ENCODE results near the gene NBL1.

Gene NBL1

DNA sequence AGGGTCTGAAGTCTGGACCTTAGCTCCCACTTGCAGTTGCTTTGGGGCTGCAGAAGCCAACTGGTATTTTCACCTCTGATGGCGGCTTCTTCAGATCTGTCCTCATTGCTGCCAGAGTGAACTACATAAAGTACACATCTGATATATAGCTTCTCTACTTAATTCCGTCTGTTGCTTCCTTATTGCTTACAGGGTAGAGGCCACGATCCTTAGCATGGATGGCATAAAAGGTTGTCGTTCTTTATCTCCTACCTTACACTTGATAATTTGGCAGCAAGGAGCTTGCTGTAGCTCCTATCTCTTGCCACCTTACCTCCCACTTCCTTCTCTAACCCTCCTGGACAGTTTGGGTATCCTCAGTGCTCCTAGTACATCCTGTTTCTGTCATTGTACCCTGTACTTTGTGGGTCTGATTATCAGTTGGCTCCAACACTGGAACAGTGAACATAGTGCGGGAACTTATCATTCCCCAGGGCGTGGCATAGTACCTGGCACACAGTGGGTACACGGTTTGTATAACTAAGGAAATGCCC, 30.9 kb upstream of the NBL1 start:
- no peak for ATAC-seq (replicated peaks)
- peak overlapping the region; percentile 19 to 69 for H3K27ac Mint-ChIP-seq

DNA sequence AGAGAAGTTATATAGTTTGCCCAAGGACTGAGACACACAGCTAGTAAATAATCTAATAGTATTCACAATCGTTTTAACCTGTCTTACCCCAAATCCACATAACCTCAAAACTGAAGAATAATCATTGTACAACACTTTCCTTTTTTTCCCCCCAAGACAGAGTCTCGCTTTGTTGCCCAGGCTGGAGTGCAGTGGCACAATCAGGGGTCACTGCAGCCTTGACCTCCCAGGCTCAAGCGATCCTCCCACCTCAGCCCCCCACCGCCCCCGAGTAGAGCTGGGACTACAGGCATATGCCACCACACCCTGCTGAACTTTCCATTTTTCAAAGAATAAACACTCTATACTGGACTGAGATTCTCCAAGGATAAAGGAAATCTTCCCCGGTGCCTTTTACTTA, 28.7 kb upstream of the NBL1 start:
- Mint-ChIP-seq H3K4me3 (no peak overlapping the region), H3K4me1 (ENCODE audit: low read depth in 2 of 2) (peaks cover 8 to 29% of the 10 kb centered on the region in 2 donors), H3K27ac (peak overlapping the region in 1 of 2 donors; percentile 17), H3K27me3 (no peaks in the 10 kb centered on the region), H3K36me3 (ENCODE audit: insufficient read depth) (peaks cover 15% of the 10 kb centered on the region), H3K9me3 (no peaks in the 10 kb centered on the region)
- ATAC-seq (replicated peaks), result no peak
- DNase-seq, result no peak

More for the DNA sequence above, 30.9 kb upstream of the NBL1 start:
- Mint-ChIP-seq H3K4me1 (ENCODE audit: low read depth in 2 of 2) (peaks cover 13 to 18% of the 10 kb centered on the region in 2 donors), H3K36me3 (ENCODE audit: insufficient read depth) (peaks cover 18% of the 10 kb centered on the region), H3K4me3 (no peak overlapping the region), H3K27me3 (no peaks in the 10 kb centered on the region), H3K9me3 (no peaks in the 10 kb centered on the region)
- DNase-seq, result no peak

DNA sequence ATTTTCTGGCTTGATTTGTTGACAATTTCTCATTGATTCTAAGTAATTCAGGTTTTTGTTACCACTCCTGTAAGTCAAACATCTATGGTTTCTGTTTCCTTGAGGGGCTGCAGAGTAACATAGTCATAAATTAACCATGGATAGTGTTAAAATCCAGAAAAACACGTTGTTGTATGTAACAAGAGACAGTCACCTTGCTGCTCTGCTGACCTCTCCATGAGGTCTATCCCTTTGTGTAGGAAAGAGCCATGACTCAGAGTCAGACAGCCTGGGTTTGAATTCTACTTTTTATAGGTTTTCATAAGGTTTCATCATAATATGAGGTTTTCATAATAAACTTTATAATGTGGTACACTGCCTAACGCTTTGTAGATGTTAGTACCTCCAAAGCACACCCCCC, 27.6 kb upstream of the NBL1 start:
- ATAC-seq (replicated peaks) (no peak), DNase-seq (no peak)
- Mint-ChIP-seq H3K4me1 (ENCODE audit: low read depth in 2 of 2) (peaks cover 9 to 30% of the 10 kb centered on the region in 2 donors), H3K36me3 (ENCODE audit: insufficient read depth) (peaks cover 15% of the 10 kb centered on the region), H3K27me3 (no peaks in the 10 kb centered on the region), H3K27ac (no peak overlapping the region), H3K9me3 (no peaks in the 10 kb centered on the region), H3K4me3 (no peak overlapping the region)

DNA sequence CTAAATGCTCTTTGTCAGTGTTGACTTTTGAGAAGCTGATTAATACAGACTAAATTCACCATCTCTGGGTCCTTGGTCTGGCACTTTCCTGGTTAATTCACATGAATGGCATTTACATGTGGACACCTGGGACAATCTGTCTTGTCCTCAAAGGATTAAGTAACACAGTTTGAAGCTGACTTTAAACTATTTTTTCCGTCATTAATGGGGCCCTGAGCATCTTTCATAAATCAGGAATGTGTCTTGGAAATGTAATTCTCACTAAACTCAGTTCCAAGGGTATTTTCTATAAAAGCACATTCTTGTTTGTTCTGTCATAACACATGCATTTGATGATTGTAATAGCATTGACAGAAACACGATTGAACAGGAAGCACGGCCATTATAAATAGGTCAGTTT, 26.7 kb upstream of the NBL1 start:
- DNase-seq, result no peak
- Mint-ChIP-seq H3K27me3 (no peaks in the 10 kb centered on the region), H3K4me3 (no peak overlapping the region), H3K4me1 (ENCODE audit: low read depth in 2 of 2) (peaks cover 11 to 32% of the 10 kb centered on the region in 2 donors), H3K27ac (no peak overlapping the region), H3K9me3 (no peaks in the 10 kb centered on the region), H3K36me3 (ENCODE audit: insufficient read depth) (peaks cover 15% of the 10 kb centered on the region)
- no peak for ATAC-seq (replicated peaks)

DNA sequence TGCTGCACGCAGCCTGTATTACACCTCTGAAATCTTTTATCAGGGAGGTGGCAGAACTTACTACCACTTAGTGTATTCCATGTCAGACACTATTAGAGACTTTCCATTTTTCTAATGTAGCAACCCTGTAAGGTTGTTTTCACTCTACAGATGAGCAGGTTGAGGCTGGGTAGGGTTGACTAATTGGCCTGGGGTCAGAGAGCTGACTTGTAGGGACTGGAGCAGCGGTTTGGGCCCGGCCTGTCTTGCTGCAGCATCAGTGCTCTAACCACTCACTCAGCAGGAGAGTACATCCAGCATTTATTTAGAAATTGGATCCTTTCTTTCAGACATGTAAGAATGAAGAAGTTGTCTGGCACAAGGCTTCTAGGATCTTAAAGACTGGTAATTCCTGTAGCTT, 25.7 kb upstream of the NBL1 start:
- peaks cover 15% of the 10 kb centered on the region for H3K36me3 Mint-ChIP-seq (ENCODE audit: insufficient read depth)
- no peak overlapping the region for H3K4me3 Mint-ChIP-seq
- ATAC-seq (replicated peaks), result no peak
- no peaks in the 10 kb centered on the region for H3K27me3 Mint-ChIP-seq
- H3K9me3 Mint-ChIP-seq, result no peaks in the 10 kb centered on the region
- H3K4me1 Mint-ChIP-seq (ENCODE audit: low read depth in 2 of 2), result peaks cover 4 to 24% of the 10 kb centered on the region in 2 donors
- no peak overlapping the region for H3K27ac Mint-ChIP-seq
- no peak for DNase-seq

DNA sequence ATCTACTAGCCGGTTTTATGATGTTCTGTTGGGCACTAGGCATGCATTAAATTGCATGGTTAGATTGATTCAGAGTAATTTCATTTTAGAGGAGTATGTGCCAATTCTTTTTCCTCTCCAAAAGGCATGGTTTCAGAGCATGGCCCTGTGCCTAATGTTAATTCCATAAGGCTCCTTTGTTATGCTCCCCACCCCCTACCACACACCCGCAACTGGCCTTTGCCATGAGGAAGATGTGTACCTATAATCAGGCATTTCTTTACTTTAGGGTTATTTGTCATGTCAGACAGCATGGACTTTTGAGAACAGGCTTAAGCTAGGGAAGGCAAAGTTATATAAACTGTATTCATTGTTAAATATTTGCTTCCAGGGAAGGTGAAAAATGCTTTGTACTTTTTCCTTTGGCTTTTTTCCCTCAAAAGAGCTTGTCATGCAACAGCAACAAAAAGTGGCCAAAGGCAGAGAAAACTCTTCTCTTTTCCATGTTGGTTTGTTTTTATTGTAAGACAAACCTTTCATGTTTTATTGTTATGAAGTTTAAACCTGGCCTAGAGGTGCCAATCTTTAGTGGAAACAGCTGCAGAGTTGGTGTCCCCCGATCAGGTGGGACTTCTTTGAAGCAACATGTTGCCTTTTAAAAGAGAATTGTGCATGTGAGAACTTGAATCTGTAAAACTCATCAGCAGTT, 24.3 kb upstream of the NBL1 start:
- no peak for DNase-seq
- no peaks in the 10 kb centered on the region for H3K9me3 Mint-ChIP-seq
- no peaks in the 10 kb centered on the region for H3K27me3 Mint-ChIP-seq
- peaks cover 5 to 22% of the 10 kb centered on the region in 2 donors for H3K4me1 Mint-ChIP-seq (ENCODE audit: low read depth in 2 of 2)
- no peak overlapping the region for H3K4me3 Mint-ChIP-seq
- H3K27ac Mint-ChIP-seq, result peak overlapping the region in 1 of 2 donors; percentile 58
- peaks cover 17% of the 10 kb centered on the region for H3K36me3 Mint-ChIP-seq (ENCODE audit: insufficient read depth)
- no peak for ATAC-seq (replicated peaks)

DNA sequence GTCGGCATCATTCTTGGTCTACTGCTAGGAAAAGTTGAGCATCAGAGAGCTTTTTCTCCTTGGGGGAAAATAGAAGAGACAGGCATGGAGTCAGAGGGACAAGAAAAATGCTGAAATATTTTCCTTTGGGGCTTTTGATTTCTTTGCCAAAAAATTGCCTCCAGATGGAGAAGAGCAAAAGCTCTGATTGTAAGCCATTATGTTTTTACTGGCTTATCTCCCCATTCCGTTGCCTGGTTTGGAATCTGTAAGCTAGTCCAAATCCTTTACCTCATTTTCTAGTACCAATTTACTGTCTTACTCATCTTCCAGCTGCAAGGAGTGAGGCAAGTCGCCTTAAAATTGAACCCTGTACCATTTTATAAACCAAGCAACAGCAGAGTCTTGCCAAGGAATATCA, 23.3 kb upstream of the NBL1 start:
- no peak for DNase-seq
- H3K36me3 Mint-ChIP-seq (ENCODE audit: insufficient read depth), result peaks cover 11% of the 10 kb centered on the region
- no peak for ATAC-seq (replicated peaks)
- peaks cover 5 to 18% of the 10 kb centered on the region in 2 donors for H3K4me1 Mint-ChIP-seq (ENCODE audit: low read depth in 2 of 2)
- no peaks in the 10 kb centered on the region for H3K9me3 Mint-ChIP-seq
- no peaks in the 10 kb centered on the region for H3K27me3 Mint-ChIP-seq
- no peak overlapping the region for H3K27ac Mint-ChIP-seq
- no peak overlapping the region for H3K4me3 Mint-ChIP-seq

DNA sequence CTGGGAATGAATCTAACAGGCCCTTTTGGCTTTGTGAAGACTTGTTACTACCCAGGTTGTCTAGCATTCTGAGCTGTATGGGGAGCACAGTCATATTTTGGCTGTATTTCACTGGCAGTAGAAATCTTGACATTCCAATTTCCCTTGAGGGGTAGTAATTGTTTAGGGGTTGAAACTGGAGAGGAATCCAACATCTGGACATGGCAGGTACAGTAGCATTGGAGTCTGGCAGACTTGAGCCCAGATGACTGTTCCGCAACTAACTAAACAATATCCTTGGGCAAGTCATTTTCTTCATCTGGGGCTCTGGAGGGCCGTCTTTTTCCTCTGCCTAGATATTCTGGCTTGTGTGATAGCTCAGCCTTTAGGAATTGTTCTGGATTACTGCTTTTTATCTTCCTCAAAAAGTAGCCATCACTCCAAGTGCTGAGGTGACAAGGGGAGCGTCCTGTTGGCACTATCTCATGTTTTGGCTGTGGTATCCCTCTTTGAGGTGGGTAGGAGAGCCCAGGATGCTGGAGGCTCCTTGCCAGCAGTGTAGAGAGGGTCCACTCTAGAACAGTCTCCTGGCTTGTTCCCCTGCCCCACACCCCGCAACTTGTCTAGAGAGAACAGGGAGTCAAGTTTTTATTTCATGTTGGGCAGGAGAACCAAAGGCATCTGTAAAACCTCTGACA, 22.7 kb upstream of the NBL1 start:
- no peak overlapping the region for H3K4me3 Mint-ChIP-seq
- no peaks in the 10 kb centered on the region for H3K9me3 Mint-ChIP-seq
- H3K27ac Mint-ChIP-seq, result peak overlapping the region in 1 of 2 donors; percentile 72
- peaks cover 11% of the 10 kb centered on the region for H3K36me3 Mint-ChIP-seq (ENCODE audit: insufficient read depth)
- no peak for DNase-seq
- H3K27me3 Mint-ChIP-seq, result no peaks in the 10 kb centered on the region
- peaks cover 5 to 18% of the 10 kb centered on the region in 2 donors for H3K4me1 Mint-ChIP-seq (ENCODE audit: low read depth in 2 of 2)
- no peak for ATAC-seq (replicated peaks)

DNA sequence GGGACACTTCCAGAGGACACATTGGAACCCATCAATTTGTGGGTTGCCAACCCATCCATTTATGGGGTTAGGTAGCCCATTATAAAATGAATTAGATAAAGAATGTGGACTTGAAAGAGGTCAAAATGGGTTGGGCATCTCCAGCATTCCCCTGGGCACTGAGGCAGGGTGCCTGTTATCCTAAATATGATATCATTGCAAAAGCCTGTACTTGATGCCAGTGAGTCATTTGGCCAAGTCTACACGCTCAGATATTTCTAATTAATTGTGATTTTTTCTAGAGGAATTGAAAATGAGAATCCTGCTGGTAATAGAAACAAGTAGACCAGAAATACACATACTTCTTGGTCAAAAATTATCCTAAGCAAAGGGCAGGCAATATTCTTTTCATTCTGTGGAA, 21.9 kb upstream of the NBL1 start:
- Mint-ChIP-seq H3K4me3 (no peak overlapping the region), H3K36me3 (ENCODE audit: insufficient read depth) (peaks cover 11% of the 10 kb centered on the region), H3K27ac (no peak overlapping the region)

DNA sequence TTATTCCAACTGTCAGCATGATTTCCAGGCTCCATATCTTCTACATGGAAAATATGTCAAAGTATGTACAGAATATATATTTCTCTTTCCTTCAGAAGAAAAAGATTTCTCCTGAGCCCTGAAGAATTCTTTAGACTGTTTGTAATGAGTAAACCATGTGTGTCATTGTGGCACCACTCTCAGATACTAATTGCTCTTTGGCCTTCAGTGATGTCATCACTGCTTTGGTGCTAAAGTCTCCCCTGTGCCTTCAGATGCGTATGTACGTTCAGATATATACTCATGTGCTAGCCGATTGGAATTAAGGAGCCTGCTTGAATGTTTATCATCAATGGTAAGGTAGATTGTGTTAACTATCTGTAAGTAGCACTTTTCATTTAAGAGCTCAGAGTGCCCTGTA, 20.6 kb upstream of the NBL1 start:
- H3K27me3 Mint-ChIP-seq, result no peaks in the 10 kb centered on the region
- H3K27ac Mint-ChIP-seq, result no peak overlapping the region
- peaks cover 3 to 11% of the 10 kb centered on the region in 2 donors for H3K4me1 Mint-ChIP-seq (ENCODE audit: low read depth in 2 of 2)
- peaks cover 18% of the 10 kb centered on the region for H3K36me3 Mint-ChIP-seq (ENCODE audit: insufficient read depth)
- ATAC-seq (replicated peaks), result no peak
- no peak overlapping the region for H3K4me3 Mint-ChIP-seq
- no peaks in the 10 kb centered on the region for H3K9me3 Mint-ChIP-seq
- DNase-seq, result no peak

More for the DNA sequence above, 21.9 kb upstream of the NBL1 start:
- ATAC-seq (replicated peaks) (no peak), DNase-seq (no peak)
- H3K27me3 Mint-ChIP-seq, result no peaks in the 10 kb centered on the region
- H3K4me1 Mint-ChIP-seq (ENCODE audit: low read depth in 2 of 2), result peaks cover 3 to 14% of the 10 kb centered on the region in 2 donors
- H3K9me3 Mint-ChIP-seq, result no peaks in the 10 kb centered on the region

DNA sequence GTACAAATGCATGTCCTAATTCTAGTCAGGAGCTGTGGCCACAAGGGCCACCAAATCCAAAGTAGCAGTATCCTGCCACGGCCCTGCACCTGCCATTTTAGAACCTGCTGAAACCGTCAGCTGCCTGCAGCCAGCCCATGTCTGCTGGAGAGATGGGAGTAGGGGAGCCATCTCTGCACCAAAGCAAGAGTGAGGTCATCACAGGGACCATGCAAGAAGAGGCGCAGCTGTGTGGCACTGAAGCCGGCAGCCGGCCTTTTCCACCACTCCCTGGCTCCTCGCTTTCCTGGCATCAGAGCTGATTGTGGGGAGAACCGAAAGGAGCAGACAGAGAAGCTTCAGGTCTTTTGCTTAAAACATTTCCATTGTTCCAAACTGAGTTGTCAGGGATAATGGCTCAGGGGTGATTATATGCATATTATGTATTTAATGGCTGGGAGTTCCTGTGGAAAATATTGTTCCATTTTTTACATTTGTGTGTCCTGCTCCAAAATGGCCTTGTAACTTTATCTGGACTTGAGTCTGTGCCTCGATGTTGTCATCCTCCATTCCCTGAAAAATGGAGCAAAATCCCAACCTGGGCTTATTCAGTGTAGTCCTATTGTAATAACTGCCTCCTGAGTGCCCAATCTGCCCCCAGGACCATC, 18.7 kb upstream of the NBL1 start:
- Mint-ChIP-seq H3K27me3 (no peaks in the 10 kb centered on the region), H3K27ac (no peak overlapping the region), H3K4me3 (no peak overlapping the region), H3K9me3 (no peaks in the 10 kb centered on the region), H3K4me1 (ENCODE audit: low read depth in 2 of 2) (peaks cover 3% of the 10 kb centered on the region in 2 donors), H3K36me3 (ENCODE audit: insufficient read depth) (peaks cover 21% of the 10 kb centered on the region)
- ATAC-seq (replicated peaks) (no peak), DNase-seq (no peak)

DNA sequence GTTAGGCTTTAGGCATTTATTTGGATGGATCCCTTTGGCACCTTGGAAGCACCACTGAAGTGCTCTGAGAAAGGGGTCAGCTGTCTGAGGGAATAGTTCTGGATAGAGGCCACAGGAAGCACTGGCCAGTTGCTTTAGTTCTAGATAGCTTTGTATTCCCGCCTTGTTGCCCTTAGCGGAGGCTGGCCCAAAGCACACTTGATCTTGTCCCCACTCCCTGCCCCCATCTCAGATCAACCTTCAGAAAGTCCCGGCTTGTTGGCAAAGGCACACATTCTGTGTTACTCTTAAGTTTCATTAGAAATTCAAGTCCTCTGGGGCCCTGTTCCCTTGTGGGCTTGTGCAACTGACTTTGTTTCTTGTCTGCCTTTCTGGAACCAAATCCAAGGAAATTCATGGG, 15.2 kb upstream of the NBL1 start:
- DNase-seq (no peak), ATAC-seq (replicated peaks) (no peak)
- H3K9me3 Mint-ChIP-seq, result no peaks in the 10 kb centered on the region
- peaks cover 17% of the 10 kb centered on the region for H3K36me3 Mint-ChIP-seq (ENCODE audit: insufficient read depth)
- peaks cover 0 to under 1% of the 10 kb centered on the region in 2 donors for H3K4me1 Mint-ChIP-seq (ENCODE audit: low read depth in 2 of 2)
- H3K27me3 Mint-ChIP-seq, result no peaks in the 10 kb centered on the region
- no peak overlapping the region for H3K27ac Mint-ChIP-seq
- no peak overlapping the region for H3K4me3 Mint-ChIP-seq

DNA sequence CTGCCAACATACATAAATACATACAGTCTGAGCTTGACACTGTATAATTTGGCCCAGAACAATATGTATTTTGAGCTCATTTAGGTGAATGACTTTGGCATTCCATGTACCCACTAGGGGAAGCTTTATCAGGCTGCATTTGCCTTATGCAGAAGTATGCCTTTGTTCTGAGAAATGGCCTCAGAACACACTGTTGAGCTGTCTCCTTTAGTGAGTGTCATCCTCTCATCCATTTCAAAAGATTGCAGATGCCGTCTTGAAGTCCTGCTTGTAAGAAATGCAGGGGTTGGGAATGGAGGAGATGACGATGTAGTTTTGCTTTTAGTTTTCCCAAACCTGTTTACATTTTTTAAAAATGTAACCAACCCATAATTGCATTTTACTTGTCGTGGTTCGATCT, 14.8 kb upstream of the NBL1 start:
- H3K4me3 Mint-ChIP-seq, result no peak overlapping the region
- ATAC-seq (replicated peaks) (no peak), DNase-seq (no peak)
- H3K9me3 Mint-ChIP-seq, result no peaks in the 10 kb centered on the region
- no peaks in the 10 kb centered on the region for H3K27me3 Mint-ChIP-seq
- H3K36me3 Mint-ChIP-seq (ENCODE audit: insufficient read depth), result peaks cover 14% of the 10 kb centered on the region
- no peaks in the 10 kb centered on the region for H3K4me1 Mint-ChIP-seq (ENCODE audit: low read depth in 2 of 2)
- no peak overlapping the region for H3K27ac Mint-ChIP-seq
